CD14-positive monocyte (primary cell): ENCODE measurements around the gene ATP1A2. TPM values are rescaled to one million over a fixed set of nuclear protein-coding genes. Genes with fewer than 3 reads are reported as not detected.

Experiments used
- DNase-seq, 3 donors: peaks; one replicate each; pipeline ENCODE4 v3.0.0-alpha.2; 2011 to 2022
- H2AFZ ChIP-seq: 2 replicates; pipeline ENCODE4 v1.6.0; 2012; ENCODE audit warnings: mild to moderate bottlenecking, low read depth, low read length, inconsistent platforms; ENCODE audit not compliant: insufficient read depth, poor library complexity, severe bottlenecking
- H3K27ac ChIP-seq, 2 donors: 1 replicate in 1 of 2; 2 replicates in 1 of 2; pipeline ENCODE4 v1.5.1; 2012 to 2013; ENCODE audit warnings: low read length in 2 of 2, control low read depth in 1 of 2, inconsistent platforms in 1 of 2, low read depth in 1 of 2, mild to moderate bottlenecking in 1 of 2
- H3K27me3 ChIP-seq, 2 donors: one replicate each; pipeline versions ENCODE4 v1.6.0 to v1.6.1; 2011 to 2013; ENCODE audit warnings: low read length in 2 of 2; ENCODE audit not compliant: control insufficient read depth in 2 of 2, insufficient read depth in 2 of 2
- H3K36me3 ChIP-seq, 2 donors: replicated peaks in 1 of 2; 1 replicate in 1 of 2; 2 replicates in 1 of 2; pipeline versions ENCODE4 v1.5.1 to v1.6.1; 2012 to 2013; ENCODE audit warnings: low read length in 2 of 2, control low read depth in 1 of 2, inconsistent platforms in 1 of 2, mild to moderate bottlenecking in 1 of 2; ENCODE audit not compliant: insufficient read depth in 2 of 2, control insufficient read depth in 1 of 2
- H3K4me1 ChIP-seq, 2 donors: 1 replicate in 1 of 2; 2 replicates in 1 of 2; pipeline versions ENCODE4 v1.5.1 to v1.6.1; 2012 to 2013; ENCODE audit warnings: low read length in 2 of 2, control low read depth in 1 of 2, inconsistent platforms in 1 of 2, mild to moderate bottlenecking in 1 of 2, moderate library complexity in 1 of 2; ENCODE audit not compliant: insufficient read depth in 2 of 2, control insufficient read depth in 1 of 2
- H3K4me2 ChIP-seq: replicated peaks from 2 replicates; pipeline ENCODE3; 2012; ENCODE audit warnings: low read length, moderate library complexity, mild to moderate bottlenecking; ENCODE audit not compliant: poor library complexity, severe bottlenecking; ENCODE audit errors: extremely low read depth
- H3K4me3 ChIP-seq, 3 experiments: fragments of 200-600 bp in 1 of 3; sonication (generic) in 1 of 3; replicated peaks in 1 of 3; 1 replicate in 2 of 3; 2 replicates in 1 of 3; pipeline ENCODE4 v1.5.1; 2011 to 2013; ENCODE audit warnings: low read length in 3 of 3, mild to moderate bottlenecking in 3 of 3, control low read depth in 2 of 3, low read depth in 2 of 3, inconsistent platforms in 1 of 3, moderate library complexity in 1 of 3
- H3K79me2 ChIP-seq: 2 replicates; pipeline ENCODE4 v1.6.0; 2012; ENCODE audit warnings: mild to moderate bottlenecking, control low read depth, inconsistent platforms, low read length, moderate library complexity; ENCODE audit not compliant: insufficient read depth
- H3K9ac ChIP-seq: 2 replicates; pipeline ENCODE4 v1.6.0; 2017; ENCODE audit warnings: low read length, mild to moderate bottlenecking; ENCODE audit not compliant: insufficient read depth, poor library complexity, severe bottlenecking
- H3K9me3 ChIP-seq, 2 donors: replicated peaks in 1 of 2; 1 replicate in 1 of 2; 2 replicates in 1 of 2; pipeline versions ENCODE4 v1.5.1 to v1.6.1; 2012 to 2013; ENCODE audit warnings: low read length in 2 of 2, control low read depth in 1 of 2; ENCODE audit not compliant: control insufficient read depth in 1 of 2, insufficient read depth in 1 of 2
- H4K20me1 ChIP-seq: 2 replicates; pipeline ENCODE4 v1.6.0; 2012; ENCODE audit warnings: mild to moderate bottlenecking, low read length, control low read depth, moderate library complexity; ENCODE audit not compliant: insufficient read depth
- H3K27ac Mint-ChIP-seq, 7 donors: one replicate each; pipeline ENCODE4 v1.8.0; 2020; ENCODE audit warnings: mild to moderate bottlenecking in 7 of 7, mixed read lengths in 7 of 7, moderate library complexity in 6 of 7, inconsistent platforms in 2 of 7
- H3K27me3 Mint-ChIP-seq, 3 donors: one replicate each; pipeline ENCODE4 v1.8.0; 2021 to 2022; ENCODE audit warnings: low read depth in 3 of 3, mild to moderate bottlenecking in 3 of 3, mixed read lengths in 3 of 3, moderate library complexity in 3 of 3, inconsistent platforms in 1 of 3
- H3K36me3 Mint-ChIP-seq, 2 donors: one replicate each; pipeline ENCODE4 v1.8.0; 2020; ENCODE audit warnings: mixed read lengths in 2 of 2, inconsistent platforms in 1 of 2, mild to moderate bottlenecking in 1 of 2
- H3K4me1 Mint-ChIP-seq: one replicate; pipeline ENCODE4 v1.8.0; 2020; ENCODE audit warnings: mild to moderate bottlenecking, mixed read lengths
- H3K4me3 Mint-ChIP-seq, 2 donors: one replicate each; pipeline ENCODE4 v1.8.0; 2020; ENCODE audit warnings: mild to moderate bottlenecking in 2 of 2, mixed read lengths in 2 of 2, moderate library complexity in 1 of 2
- H3K9me3 Mint-ChIP-seq, 7 donors: one replicate each; pipeline ENCODE4 v1.8.0; 2020 to 2022; ENCODE audit warnings: mixed read lengths in 7 of 7, mild to moderate bottlenecking in 6 of 7, moderate library complexity in 6 of 7, inconsistent platforms in 2 of 7
- WGBS: methylation state at CpG from one replicate; pipeline ENCODE4 v1.1.5; 2013; ENCODE audit warnings: missing lambda C conversion rate; ENCODE audit not compliant: insufficient coverage; 5-methylcytosine and 5-hydroxymethylcytosine counted together
- intact Hi-C, 2 donors: fragments of 100-400 bp; cut with micrococcal nuclease; formaldehyde crosslinking; loops; one replicate each; pipeline versions ENCODE4 v1.15.0 to v1.15.1; 2023
- polyA plus RNA-seq, 3 donors: library from polyadenylated mRNA; depleted of rRNA in 1 of 3; unstranded in 2 of 3; stranded (reverse) in 1 of 3; fragments of 300-500 nt in 2 of 3; fragments of >200 nt in 1 of 3; fragmentation: Illumina TruSeq in 2 of 3; gene quantifications; 1 replicate in 2 of 3; 2 replicates in 1 of 3; pipeline ENCODE4 v1.2.3, GENCODE V29; 2012 to 2021
- TF ChIP-seq, protein P1 (sequence below): fragments of 200-600 bp; IDR thresholded peaks from one replicate; pipeline ENCODE4 v1.8.0; 2022; ENCODE audit warnings: antibody characterized with exemption, mild to moderate bottlenecking

ATP1A2 gene
- polyA plus RNA-seq, 3 donors, result 0.03 TPM; not detected in 2

GRCh38 chr1:160154790-160155189, 39.2 kb downstream of the ATP1A2 start:
- Mint-ChIP-seq H3K9me3 (peaks cover 0 to 4% (median 0%) of the 10 kb centered on the region in 7 donors), H3K4me1 (peaks cover 16% of the 10 kb centered on the region), H3K36me3 (no peaks in the 10 kb centered on the region), H3K27ac (peak overlapping the region in 1 of 7 donors; percentile 31), H3K27me3 (peaks cover 0 to 8% (median 1%) of the 10 kb centered on the region in 3 donors), H3K4me3 (no peak overlapping the region)
- TF ChIP-seq, protein P1, sequence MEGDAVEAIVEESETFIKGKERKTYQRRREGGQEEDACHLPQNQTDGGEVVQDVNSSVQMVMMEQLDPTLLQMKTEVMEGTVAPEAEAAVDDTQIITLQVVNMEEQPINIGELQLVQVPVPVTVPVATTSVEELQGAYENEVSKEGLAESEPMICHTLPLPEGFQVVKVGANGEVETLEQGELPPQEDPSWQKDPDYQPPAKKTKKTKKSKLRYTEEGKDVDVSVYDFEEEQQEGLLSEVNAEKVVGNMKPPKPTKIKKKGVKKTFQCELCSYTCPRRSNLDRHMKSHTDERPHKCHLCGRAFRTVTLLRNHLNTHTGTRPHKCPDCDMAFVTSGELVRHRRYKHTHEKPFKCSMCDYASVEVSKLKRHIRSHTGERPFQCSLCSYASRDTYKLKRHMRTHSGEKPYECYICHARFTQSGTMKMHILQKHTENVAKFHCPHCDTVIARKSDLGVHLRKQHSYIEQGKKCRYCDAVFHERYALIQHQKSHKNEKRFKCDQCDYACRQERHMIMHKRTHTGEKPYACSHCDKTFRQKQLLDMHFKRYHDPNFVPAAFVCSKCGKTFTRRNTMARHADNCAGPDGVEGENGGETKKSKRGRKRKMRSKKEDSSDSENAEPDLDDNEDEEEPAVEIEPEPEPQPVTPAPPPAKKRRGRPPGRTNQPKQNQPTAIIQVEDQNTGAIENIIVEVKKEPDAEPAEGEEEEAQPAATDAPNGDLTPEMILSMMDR, result no peak
- H2AFZ ChIP-seq, result no peak overlapping the region
- H3K9ac ChIP-seq, result no peak overlapping the region
- no peaks in the 10 kb centered on the region for H3K27me3 ChIP-seq
- intact Hi-C loops, result no loop called here
- no peak overlapping the region for H3K27ac ChIP-seq
- H3K36me3 ChIP-seq, result no peaks in the 10 kb centered on the region
- H4K20me1 ChIP-seq, result no peaks in the 10 kb centered on the region
- H3K9me3 ChIP-seq, result no peaks in the 10 kb centered on the region
- 9% methylated on average over 1 of the region's 3 CpGs for WGBS
- no peak overlapping the region for H3K4me3 ChIP-seq
- H3K4me1 ChIP-seq, result peaks cover 12 to 21% of the 10 kb centered on the region in 2 donors
- no peaks in the 10 kb centered on the region for H3K79me2 ChIP-seq
- peak; percentile 19 to 65 (median 29) for DNase-seq
- no peak overlapping the region for H3K4me2 ChIP-seq

DNA sequence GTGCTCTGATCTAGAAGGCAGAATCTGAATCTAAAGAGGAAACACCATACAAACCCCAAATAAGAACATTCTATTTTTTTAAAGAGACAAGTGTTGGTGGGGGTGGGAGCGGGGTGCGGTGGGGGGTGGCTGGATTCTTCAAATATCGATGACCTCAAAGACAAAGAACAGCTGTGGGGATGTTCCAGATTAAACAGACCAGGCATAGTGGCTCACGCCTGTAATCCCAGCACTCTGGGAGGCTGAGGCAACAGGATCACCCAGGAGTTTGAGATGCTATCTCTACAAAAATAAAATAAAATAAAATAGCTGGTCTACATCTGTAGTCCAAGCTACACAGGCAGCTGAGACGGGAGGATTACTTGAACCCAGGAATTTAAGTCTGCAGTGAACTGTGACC, 40.8 kb downstream of the ATP1A2 start:
- Histone ChIP-seq H3K36me3 (no peaks in the 10 kb centered on the region), H3K4me1 (peaks cover 17 to 25% of the 10 kb centered on the region in 2 donors), H3K9me3 (no peaks in the 10 kb centered on the region), H3K4me2 (no peak overlapping the region), H3K9ac (no peak overlapping the region), H2AFZ (no peak overlapping the region), H4K20me1 (no peaks in the 10 kb centered on the region), H3K79me2 (no peaks in the 10 kb centered on the region), H3K27me3 (no peaks in the 10 kb centered on the region), H3K27ac (no peak overlapping the region), H3K4me3 (no peak overlapping the region)
- no peak overlapping the region for H3K27ac Mint-ChIP-seq
- no peak overlapping the region for H3K4me3 Mint-ChIP-seq
- intact Hi-C loops, result no loop called here
- H3K36me3 Mint-ChIP-seq, result no peaks in the 10 kb centered on the region
- TF ChIP-seq, protein P1, result no peak
- H3K9me3 Mint-ChIP-seq, result peaks cover 0 to 4% (median 0%) of the 10 kb centered on the region in 7 donors
- H3K4me1 Mint-ChIP-seq, result peaks cover 19% of the 10 kb centered on the region
- no peak for DNase-seq
- H3K27me3 Mint-ChIP-seq, result peaks cover 0 to 7% (median 1%) of the 10 kb centered on the region in 3 donors
- 100% methylated on average over 1 of the region's 5 CpGs for WGBS
